GM21515 (cell line): ENCODE measurements around the gene KCP.
A peak's percentile ranks its signal among the peaks of the same experiment; 100 is the strongest.

Source experiments
- ATAC-seq: cut with Tn5 transposase; IDR thresholded peaks from one replicate; pipeline ENCODE4 v1.9.1; 2021; ENCODE audit not compliant: unreplicated experiment

KCP gene

DNA sequence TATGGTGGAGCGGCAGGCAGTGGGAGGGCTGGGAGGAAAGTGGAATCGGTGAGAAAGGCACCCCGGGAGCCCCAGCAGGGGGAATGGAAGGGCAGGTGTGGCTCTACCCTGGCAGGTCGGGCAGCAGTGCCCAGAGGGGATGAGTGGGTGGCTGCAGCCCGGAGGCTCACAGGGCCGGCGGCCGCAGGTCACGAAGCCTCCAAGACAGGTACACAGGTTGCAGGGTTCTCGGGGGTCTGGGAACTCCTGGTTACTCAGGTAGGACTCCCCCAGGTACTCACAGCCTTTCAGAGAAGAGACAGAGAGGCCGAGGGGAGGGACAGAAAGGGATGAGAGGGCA lies 21.8 kb downstream of the KCP start:
- no peak for ATAC-seq

DNA sequence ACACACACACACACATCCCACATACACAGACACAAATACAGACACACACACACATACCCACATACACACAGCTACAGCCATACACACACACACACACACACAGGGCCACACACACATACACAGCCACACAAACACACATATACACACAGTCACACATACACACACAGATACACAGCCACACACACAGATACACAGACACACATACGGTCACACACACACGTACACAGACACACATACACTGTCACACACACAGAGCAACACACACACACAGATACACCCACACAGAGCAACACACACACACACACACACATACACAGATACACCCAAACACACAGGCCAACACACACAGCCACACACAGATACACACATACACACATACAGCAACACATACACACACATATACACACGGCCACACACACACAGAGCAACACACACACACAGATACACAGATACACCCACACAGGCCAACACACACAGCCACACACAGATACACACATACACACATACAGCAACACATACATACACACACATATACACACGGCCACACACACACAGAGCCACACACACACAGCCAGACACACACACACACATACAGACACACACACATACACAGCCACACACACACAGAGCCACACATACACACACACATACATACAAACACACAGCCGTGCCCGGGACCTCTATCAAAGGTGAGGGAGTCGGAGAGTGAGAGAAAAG lies 22.3 kb downstream of the KCP start:
- ATAC-seq, result no peak

DNA sequence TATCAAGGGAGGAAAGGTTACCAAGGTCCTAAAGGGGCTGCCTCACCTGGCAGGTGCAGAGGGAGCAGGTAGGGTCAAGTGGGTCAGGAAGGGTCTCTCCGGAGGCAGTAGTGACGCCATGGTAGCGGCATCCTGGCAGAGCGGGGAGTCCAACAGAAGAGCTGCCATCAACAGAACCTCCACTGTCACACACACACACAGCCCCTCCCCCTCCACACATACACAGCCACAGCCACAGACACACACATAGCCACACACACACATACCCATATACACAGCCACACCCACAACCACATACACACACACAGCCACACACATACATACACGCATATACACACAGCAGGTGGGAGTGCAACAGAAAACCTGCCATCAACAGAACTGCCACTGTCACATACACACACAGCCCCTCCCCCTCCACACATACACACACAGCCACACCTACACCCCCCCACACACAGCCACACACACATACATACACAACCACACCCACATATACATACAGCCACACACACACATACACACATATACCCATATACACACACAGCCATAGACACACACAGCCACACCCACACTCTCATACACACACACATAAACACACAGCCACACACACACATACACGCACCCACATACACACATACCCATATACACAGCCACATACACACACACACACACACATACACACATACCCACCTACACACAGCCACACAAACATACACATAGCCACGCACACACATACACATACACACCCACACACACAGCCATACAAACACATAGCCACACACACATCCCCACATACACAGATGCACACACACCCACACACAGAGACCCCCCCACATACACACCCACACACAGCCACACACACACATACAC lies 23.1 kb downstream of the KCP start:
- no peak for ATAC-seq

DNA sequence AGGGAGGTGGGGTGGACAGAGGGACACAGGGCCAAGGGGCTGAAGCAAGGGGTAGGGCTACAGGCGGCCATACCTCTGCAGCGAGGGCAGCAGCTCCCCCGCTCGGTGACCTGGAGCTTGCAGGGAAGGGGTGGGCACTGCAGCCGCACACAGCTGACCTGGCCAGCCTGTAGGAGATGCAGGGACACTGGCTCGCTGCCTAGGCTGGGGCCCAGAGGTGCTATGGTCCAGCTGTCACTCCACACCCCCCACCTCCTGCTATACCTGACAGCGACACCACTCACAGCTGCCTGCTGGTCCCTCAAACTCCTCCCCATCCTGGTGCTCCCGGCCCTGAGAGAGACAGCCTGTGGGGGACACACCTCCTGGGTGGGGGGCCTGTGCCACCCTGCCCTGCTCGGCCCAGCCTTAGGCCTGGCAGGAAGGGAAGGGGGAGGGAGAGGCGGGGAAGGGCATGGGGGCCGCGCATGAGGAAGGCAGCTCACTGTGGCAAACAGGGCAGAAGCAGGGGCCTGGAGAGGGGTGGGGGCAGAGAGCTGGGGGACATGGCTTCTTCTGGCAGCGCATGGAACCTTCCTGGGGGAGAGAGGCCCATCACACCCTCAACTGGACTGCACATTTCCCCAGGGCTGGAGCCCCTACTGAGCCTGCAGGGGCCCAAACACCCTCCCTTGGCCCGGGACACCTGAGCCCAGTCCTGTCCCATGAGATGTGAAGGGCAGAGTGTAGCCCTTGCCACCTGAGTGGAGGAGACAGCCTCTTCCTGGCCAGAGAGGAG lies 23.9 kb downstream of the KCP start:
- ATAC-seq, result no peak

DNA sequence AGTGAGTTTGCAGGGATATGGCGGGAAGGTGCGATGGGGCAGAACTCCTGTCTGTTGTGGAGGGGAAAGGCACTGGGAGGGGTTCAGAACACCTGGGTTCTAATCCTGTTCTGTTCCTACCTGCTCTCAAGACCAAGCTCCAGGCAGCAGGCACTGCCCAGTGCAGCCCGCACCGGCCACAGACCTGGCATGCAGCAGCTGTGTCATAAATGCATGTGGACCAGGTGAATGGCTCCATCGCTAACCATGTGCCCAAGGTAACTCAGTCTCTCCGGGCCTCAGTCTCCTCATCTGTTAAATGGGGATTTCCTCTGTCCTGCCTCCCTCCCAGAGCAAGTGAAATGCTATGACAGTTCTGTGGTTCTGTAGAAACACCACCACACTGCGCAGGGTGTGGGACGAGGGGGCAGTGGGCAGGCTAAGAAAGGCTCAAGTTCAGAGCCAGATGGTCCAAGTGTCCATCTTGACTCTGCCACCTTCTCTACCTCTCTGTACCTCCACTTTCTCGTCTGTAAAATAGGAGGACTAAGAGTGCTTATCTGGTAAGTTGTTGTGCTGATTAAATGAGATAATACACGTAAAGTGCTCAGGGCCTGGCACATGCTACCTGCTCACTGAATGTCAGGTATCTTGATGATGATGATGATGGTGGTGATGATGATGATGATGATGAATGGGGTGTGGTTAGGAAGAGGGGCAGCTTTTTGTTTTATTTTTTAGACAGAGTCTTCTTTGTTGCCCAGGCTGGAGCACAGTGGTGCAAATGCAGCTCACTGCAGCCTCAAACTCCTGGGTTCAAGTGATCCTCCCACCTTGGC lies 24.9 kb downstream of the KCP start:
- ATAC-seq, result no peak

DNA sequence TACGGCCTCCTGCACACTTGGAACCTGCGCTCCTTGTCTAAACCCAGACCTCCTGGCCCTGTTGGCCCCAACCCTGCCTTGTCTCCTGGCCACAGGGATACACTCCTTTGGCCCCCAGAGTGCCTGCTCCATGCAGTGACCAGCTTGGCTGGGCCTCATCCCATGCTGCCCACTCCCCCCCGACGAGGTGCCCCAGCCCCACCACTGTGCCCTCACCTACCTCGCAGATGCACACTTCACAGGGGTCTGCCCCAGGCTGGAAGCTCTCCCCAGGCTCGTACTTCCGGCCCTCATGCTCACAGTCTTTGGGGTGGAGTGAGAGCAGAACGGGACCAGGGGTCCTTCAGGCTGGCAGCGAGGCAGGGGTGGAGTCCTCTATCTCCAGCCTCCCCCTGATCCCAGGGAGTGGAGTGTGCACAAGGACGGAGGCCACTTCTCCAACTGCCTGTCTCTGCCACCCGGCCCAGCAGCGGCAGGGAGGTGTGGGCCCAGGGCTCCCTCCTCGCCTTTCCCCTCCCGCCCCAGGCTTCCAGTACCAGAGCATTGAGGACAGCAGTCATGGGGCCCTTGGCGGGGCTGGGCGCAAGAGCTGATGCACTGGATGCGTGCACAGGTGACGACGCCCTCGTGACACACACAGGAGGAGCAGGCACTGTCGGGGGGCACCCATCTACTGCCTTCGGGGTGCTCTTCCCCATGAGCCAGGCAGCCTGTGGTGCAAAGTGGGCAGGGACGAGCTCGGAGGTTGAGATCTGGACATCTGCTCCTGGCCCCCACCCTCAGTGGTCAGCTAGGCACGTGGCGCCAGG lies 25.7 kb downstream of the KCP start:
- ATAC-seq, result no peak

DNA sequence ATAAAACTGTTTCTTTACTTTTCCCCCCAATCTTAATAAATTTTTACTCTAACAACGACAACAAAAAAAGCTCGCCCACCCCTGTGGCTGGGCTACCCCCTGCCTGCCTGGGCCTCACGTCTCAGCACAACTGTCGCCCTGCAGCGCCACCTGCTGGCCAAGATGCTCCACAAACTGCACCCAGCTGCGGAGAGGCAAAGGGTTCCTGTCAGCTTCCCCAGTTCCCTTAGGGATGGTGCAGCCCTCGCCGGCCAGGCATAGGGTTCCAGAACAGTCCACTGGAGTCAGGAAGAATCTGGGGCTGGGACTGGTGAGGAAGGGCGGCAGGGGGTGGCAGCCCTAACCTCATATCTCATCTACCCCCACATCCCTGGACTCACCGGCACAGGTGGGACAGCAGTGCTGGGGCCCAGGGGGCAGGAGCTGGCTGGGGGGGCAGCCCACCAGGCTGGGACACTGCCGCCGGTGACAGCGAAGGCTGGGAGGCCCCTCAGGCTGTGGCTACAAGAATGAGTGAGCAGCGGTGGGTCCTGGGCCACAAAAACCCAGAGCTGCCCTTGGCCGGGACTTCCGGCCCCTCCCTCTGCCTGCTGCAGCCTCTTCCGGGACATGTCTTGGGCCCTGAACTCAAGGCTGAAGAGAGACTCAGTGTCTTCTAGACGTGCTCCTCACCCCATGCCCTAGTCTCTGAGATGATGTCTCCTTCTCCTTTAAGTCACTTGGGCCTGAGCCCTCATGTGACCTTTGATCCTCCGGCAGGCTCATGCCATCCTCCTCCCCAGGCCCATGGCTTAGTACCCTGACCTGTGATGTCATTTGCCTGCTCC lies 26.7 kb downstream of the KCP start:
- ATAC-seq, result peak; percentile 68

DNA sequence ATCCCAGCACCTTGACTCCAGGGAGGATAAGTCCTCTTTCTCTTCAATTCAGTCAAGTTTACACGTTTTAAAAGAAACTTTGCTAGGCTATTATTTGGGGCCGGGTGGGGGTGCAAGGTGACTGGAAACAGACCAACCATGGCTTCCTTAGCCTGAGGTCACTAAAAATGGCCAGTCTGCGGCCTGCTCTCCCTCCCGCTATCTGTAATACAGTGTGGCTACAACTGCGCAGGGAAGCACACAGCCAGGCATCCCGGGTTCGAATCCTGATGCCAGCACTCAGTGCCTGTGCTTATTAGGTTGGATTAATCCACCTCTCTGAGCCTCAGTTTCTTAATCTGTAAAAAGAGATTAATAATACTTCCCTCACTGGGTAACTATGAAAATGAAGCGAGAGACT lies 28.4 kb downstream of the KCP start:
- ATAC-seq, result no peak

DNA sequence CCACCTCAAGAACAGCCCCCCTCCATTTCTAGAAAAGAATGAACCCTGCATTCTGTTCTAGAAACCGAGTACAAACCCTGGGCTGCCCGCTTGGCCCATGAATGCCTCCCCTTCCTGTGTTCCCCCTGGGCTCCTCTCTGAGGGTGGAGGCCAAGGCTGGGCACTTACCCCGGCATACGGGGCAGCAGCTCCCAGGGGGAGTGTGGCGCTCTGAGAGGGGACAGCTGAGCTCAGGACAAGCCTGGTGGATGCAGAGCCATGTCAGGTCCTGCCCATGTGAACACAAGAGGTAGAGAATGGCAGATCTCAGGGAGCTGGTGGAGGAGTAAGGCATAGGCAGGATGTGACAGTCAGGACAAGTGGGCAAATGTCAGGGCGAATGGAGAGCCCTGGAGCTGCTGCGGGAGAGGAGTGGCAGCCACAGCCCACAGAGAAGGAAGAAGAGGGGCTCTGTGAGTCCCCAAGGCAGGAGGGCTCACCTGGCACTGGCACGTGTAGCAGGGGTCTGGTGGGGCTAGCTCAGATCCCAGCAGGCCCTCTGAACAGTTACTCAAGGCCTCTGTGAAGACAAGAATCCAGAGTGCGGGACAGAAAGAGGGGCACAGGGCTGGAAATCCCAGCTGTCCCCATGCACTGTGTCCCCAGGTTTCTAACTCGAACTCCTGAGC lies 28.9 kb downstream of the KCP start:
- no peak for ATAC-seq

DNA sequence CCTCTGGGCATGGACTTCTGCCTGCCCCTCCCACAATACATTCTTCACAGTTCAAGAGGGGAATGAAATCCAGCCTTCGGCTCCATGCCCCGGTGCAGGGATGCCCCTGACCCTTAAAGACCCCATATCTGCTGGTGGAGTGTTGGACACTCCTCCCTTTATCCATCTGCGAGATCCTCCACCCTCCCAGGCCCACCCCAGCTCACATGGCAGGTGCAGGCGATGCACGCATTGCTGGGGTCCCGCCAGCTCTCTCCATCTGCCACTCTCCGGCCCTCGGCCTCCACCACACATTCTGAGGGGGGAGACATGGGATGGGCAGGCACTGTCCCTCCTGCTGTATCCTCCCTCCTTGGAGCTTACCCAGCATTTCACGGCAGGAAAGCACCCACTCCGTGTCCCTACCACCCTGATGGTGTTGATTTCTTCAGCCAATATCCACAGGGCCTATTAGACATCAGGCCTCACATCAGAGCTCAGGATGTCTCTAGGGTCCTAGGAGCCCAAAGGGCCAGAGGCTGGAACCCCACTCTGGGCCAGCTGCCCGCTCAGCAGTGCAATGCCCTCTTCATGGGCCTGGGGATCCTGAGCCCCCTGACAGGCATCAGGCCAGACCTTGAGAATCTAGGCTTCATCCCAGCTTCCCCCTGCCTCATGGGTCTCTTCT lies 29.6 kb downstream of the KCP start:
- no peak for ATAC-seq

DNA sequence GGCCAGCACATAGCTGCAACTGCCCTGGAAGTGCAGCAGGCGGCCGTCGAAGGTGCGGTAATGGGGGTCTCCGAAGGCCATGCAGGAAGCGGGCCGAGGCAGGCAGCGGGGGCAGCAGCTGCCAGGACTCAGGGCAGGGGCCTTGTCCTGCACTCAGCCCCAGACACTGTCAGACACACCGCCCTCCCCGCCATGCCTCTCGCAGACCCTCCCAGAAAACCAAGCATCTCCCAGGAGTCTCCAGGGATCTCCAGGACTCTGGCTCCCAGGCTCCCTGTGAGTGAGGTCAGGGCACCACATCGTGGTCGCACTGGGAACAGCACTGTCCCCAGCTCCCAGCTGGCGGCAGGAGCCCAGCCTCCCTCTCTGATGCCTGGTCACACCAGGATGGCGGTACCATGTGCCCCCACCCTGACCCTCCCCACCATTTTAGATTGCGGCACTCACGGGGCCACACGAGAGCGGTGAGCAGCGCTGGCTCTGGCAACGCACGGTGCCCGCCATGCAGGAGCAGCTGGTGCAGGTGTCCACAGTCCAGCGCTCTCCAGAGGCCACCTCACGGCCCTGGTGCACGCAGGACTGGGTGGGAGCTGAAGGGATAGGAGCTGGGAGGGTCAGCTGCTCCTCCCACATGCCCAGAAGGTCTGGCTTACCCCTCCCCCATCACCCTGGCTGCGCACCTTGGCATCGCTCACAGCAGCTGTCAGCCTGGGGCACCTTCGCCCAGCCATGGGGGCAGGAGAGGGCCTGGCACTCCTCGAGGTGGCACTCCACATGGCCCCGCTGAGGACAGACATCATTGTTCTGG lies 30.4 kb downstream of the KCP start:
- ATAC-seq, result no peak

DNA sequence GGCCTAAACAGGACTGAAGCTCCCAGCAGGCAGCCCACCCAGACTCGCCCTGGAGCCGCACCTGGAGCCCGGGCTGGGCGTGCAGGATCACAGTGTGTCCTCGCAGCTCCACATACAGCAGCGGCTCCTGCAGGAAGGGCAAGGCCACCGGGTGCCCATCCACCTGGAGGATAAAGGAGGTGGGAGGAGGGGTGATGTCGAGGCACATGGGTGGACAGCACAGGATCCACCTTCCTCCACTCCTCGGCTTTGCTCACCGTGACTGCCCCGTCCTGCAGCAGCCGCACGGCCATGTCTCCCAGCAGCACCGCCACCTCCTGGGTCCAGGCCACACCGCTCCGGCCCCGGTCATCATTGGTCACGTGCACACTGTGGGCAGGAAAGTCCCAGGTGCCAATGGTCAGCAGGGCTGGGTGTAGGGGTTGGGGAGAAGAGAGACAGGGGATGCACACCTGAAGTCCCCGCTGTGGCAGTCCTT lies 31.0 kb downstream of the KCP start:
- no peak for ATAC-seq

DNA sequence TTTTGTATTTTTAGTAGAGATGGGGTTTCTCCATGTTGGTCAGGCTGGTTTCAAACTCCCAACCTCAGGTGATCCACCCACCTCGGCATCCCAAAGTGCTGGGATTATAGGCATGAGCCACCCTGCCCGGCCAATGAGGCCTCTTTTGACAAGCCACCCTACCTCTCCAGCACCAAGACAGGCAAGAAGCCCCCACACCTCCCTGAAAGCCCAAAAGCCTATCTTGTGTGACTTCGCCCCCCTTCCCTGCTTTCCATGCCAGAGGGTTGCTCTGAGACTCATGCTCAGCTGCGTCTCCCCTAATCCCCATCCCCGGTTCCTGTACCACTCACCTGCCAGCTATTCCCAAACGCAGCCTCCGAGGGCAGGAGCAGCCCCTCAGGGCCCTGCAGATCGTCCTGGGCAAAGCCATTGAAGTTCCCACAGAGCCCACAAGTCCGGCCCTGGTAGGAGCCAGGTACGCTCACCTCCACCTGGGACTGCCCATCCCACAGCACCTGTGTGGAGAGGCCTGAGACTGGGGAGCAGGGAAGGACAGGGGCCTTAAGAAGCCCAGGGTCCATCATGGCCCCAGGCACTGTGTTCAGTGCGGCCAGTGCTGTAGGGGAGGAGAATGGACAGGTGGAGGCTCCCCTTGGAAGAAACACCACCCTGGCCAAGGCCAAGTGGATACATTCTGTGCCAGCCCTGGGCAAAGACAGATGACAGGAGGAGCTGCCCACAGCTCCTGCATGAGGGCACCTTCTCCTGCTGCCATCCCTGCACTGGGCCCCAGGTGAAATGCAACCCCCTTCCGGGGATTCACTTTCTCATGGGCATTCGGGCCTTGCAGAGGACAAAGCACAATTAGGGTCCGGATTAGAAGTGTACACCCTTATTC lies 32.0 kb downstream of the KCP start:
- no peak for ATAC-seq

DNA sequence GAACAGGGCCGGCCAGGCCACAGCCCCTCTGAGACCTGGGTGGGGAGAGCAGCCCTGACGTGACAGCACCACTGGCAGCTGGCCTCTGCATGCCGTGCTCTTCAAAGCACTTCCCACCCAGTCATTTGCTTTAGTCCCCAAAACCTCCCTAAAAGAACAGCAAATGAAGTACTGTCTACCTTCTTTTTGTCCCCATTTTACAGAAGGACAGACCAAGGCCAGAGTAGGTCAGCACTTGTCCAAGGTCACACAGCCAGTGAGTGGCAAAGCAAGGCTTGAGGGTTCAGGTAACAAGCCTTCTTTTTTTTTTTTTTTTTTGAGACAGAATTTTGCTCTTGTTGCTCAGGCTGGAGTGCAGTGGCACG lies 32.8 kb downstream of the KCP start:
- no peak for ATAC-seq

DNA sequence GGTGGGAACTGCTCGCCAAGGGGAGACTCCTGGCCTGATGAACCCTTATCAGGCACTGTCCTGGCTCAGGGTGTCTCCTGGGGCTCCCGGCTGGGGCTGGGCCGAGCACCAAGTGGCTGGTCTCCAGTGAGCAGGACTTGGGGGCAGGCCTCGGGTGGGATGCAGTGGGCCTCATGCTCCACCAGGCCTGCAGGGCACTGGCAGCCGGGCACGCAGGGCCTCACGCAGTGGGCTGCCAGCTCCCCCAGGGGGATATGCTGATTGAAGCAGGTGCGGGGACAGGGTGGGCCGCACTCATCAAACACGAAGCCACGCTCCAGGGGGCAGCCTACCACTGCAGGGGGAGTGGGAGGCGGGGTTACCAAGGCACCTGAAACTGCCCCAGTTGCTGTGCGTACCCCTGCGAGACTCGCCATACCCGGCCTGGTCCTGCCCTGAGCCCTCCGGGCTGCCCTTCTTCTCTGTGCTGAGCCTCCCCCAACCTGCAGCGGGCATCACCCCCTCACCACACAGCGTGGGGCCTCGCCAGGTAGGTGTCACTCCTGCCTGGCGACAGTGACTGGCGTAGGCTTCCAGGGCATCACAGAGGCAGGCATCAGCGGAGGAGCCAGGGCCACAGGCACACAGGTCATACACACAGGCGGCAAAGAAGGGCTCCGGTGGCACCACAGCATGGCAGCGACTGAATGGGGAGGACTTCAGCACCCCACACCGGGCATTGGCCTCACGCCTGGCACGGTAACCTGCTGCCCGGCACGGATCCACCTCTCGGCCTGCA lies 33.3 kb downstream of the KCP start:
- no peak for ATAC-seq

DNA sequence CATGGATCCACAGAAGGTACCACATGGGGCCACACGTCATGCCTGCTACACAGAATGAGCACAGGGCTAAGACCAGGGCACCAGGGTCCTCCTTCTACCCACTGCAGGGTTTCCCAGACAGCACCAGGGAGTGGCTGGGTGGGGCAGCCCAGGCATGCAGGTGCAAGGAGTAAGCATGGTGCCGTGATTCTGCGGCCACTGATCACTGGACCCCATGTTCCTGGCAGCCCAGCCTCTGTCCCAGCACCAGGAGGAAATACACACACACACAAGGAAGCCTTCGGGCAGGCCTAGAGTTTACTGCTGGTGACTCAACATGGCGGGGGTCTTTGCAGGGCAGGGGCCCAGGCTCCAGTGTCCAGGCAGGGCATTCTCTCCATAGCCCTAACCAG lies 33.9 kb downstream of the KCP start:
- ATAC-seq, result no peak
